LNCAP (cell line): ENCODE data around the gene CLIP4.

ENCODE experiments used
- CTCF ChIP-seq: fragments of 450-650 bp; IDR thresholded peaks from 2 replicates; pipeline ENCODE4 v1.5.1; 2017; ENCODE audit warnings: mild to moderate bottlenecking

CLIP4 gene

GRCh38 chr2:29082804-29083495, 32.3 kb upstream of the CLIP4 start:
- TF ChIP-seq CTCF: no peak

GRCh38 chr2:29084554-29084953, 30.7 kb upstream of the CLIP4 start:
- TF ChIP-seq CTCF: no peak

- TF ChIP-seq CTCF: no peak
These were observed 18.2 kb upstream of the CLIP4 start for GRCh38 chr2:29096969-29097368.

GRCh38 chr2:29097569-29097968, 17.6 kb upstream of the CLIP4 start:
- no peak for TF ChIP-seq CTCF

GRCh38 chr2:29100564-29100963, 14.7 kb upstream of the CLIP4 start:
- TF ChIP-seq CTCF: no peak

- TF ChIP-seq CTCF: no peak
These were observed 10.5 kb upstream of the CLIP4 start for GRCh38 chr2:29104688-29105087.

GRCh38 chr2:29105375-29105774, 9.8 kb upstream of the CLIP4 start:
- no peak for TF ChIP-seq CTCF

GRCh38 chr2:29106256-29106655, 9.0 kb upstream of the CLIP4 start:
- no peak for TF ChIP-seq CTCF
